Body of pancreas (tissue), 4 donors: Measurements from ENCODE around the gene IRF6.

Experiments
- CTCF ChIP-seq, 7 experiments: fragments of 450-650 bp in 4 of 7; fragments of 200-600 bp in 3 of 7; sonication (generic) in 3 of 7; IDR thresholded peaks; one replicate each; pipeline ENCODE4 v1.5.1; 2016 to 2019; ENCODE audit warnings: antibody characterized with exemption in 7 of 7
- POLR2A ChIP-seq, 3 donors: fragments of 450-650 bp; IDR thresholded peaks; one replicate each; pipeline ENCODE4 v1.6.1; 2016; ENCODE audit warnings: antibody characterized with exemption in 3 of 3, mild to moderate bottlenecking in 2 of 3

GRCh38 chr1:209816923-209817322, 11.0 kb upstream of the IRF6 start:
- no peak for TF ChIP-seq CTCF (IDR thresholded peaks at IDR 0.05)
- TF ChIP-seq POLR2A (IDR thresholded peaks at IDR 0.05) = no peak
